ENCODE results near the gene VKORC1. TPM values are rescaled to one million over a fixed set of nuclear protein-coding genes. Genes with fewer than 3 reads are reported as not detected.

The VKORC1 gene
- total RNA-seq, 1 donor from 2014 or later, result 123 TPM

DNA sequence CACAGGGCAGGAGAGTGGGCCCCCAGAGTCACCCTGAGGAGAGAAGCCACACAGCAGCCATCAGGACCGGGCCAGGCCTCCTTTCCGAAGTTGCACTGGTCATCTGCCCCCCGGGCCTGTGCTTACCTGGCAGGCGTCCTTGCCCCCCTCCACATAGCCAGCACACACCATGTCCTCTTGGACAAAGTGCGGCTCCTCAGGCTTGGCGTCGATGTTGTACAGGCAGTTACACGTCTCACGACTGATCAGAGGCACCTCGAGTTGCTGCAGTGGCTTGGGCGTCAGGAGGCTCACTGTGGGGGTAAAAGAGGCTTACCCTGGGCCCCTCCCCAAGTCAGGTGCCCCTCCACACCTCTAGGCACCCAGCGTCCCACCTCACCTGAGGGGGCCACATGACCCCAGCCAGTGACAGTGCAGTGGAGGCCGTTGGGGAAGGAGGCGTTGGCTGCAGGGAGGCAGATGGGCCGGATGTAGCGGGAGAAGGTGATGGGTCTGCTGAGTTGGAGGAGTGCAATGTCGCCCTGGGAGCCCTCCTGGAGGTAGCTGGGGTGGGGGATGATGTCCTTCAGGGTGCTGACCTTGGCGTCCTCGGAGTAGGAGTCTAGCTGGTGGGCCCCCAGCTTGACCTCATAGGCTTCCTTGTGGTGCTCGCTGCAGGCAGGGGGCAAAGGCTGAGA, 37.8 kb upstream of the VKORC1 start:
- Histone ChIP-seq H3K4me3 (no peak overlapping the region), H3K27ac (peak overlapping the region; percentile 72), H3K36me3 (peaks cover 0 to 31% of the 10 kb centered on the region in 2 donors), H3K9me3 (no peaks in the 10 kb centered on the region), H3K27me3 (no peaks in the 10 kb centered on the region), H3K4me1 (peaks cover 45% of the 10 kb centered on the region)
- no peak for TF ChIP-seq CTCF (IDR thresholded peaks at IDR 0.05)
- TF ChIP-seq POLR2AphosphoS5 (IDR thresholded peaks at IDR 0.05; ENCODE audit: insufficient read depth in 1 of 2, low read depth in 1 of 2), result peak in 1 of 2 donors; percentile 17
- DNase-seq (ENCODE audit: extremely low spot score in 2 of 2), result no peak
- intact Hi-C loops (cut with DNase I), result no loop called here

- H3K36me3 ChIP-seq, result peaks cover 0 to 37% of the 10 kb centered on the region in 2 donors
- no peaks in the 10 kb centered on the region for H3K9me3 ChIP-seq
- H3K4me3 ChIP-seq, result no peak overlapping the region
- H3K4me1 ChIP-seq, result peaks cover 45% of the 10 kb centered on the region
- intact Hi-C loops (cut with DNase I), result no loop called here
- TF ChIP-seq CTCF (IDR thresholded peaks at IDR 0.05) (no peak), POLR2A (IDR thresholded peaks at IDR 0.05) (no peak), POLR2AphosphoS5 (IDR thresholded peaks at IDR 0.05; ENCODE audit: insufficient read depth in 1 of 2, low read depth in 1 of 2) (no peak)
- DNase-seq (ENCODE audit: extremely low spot score in 2 of 2), result no peak
- peak overlapping the region; percentile 72 for H3K27ac ChIP-seq
- H3K27me3 ChIP-seq, result no peaks in the 10 kb centered on the region
These were observed 37.3 kb upstream of the VKORC1 start for GRCh38 chr16:31131841-31132271.

DNA sequence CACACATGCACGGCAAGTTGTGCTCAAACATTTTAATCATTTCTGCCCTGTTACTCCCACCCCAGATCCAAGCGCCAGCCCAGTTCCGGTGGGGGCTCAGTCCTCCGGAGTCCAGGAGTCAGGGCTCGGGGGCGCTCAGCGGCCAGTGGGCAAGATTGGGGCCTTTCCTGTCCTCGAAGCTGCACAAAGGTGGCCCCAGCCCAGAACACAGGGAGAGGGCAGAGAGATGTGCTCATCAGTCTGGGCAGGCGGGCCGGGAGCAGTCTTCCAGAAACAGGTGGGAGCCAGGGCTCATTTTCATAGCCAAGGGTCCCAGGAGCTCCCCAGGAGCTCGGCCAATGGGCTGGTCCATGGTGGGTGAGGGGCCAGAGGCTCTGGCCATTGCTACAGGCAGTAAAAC, 36.8 kb upstream of the VKORC1 start:
- H3K36me3 ChIP-seq, result peaks cover 0 to 37% of the 10 kb centered on the region in 2 donors
- no peak for DNase-seq (ENCODE audit: extremely low spot score in 2 of 2)
- no peaks in the 10 kb centered on the region for H3K27me3 ChIP-seq
- no peaks in the 10 kb centered on the region for H3K9me3 ChIP-seq
- TF ChIP-seq CTCF (IDR thresholded peaks at IDR 0.05), result no peak
- TF ChIP-seq POLR2AphosphoS5 (IDR thresholded peaks at IDR 0.05; ENCODE audit: insufficient read depth in 1 of 2, low read depth in 1 of 2), result peak in 1 of 2 donors; percentile 1
- intact Hi-C loops (cut with DNase I), result no loop called here
- H3K27ac ChIP-seq, result peak overlapping the region; percentile 72
- peaks cover 45% of the 10 kb centered on the region for H3K4me1 ChIP-seq
- H3K4me3 ChIP-seq, result no peak overlapping the region

GRCh38 chr16:31130899-31131298, 36.3 kb upstream of the VKORC1 start:
- Histone ChIP-seq H3K36me3 (peaks cover 0 to 37% of the 10 kb centered on the region in 2 donors), H3K27me3 (no peaks in the 10 kb centered on the region), H3K27ac (peak overlapping the region; percentile 72), H3K4me1 (peaks cover 43% of the 10 kb centered on the region), H3K9me3 (no peaks in the 10 kb centered on the region), H3K4me3 (no peak overlapping the region)
- no peak for TF ChIP-seq CTCF (IDR thresholded peaks at IDR 0.05)
- TF ChIP-seq POLR2AphosphoS5 (IDR thresholded peaks at IDR 0.05; ENCODE audit: insufficient read depth in 1 of 2, low read depth in 1 of 2), result peak in 1 of 2 donors; percentile 39
- intact Hi-C loops (cut with DNase I), result no loop called here
- DNase-seq (ENCODE audit: extremely low spot score in 2 of 2), result no peak

GRCh38 chr16:31130336-31130891, 35.8 kb upstream of the VKORC1 start:
- no peak for DNase-seq (ENCODE audit: extremely low spot score in 2 of 2)
- Histone ChIP-seq H3K9me3 (no peaks in the 10 kb centered on the region), H3K4me1 (peaks cover 40% of the 10 kb centered on the region), H3K27me3 (no peaks in the 10 kb centered on the region), H3K27ac (peak overlapping the region; percentile 72), H3K36me3 (peaks cover 0 to 37% of the 10 kb centered on the region in 2 donors), H3K4me3 (no peak overlapping the region)
- TF ChIP-seq POLR2AphosphoS5 (IDR thresholded peaks at IDR 0.05; ENCODE audit: insufficient read depth in 1 of 2, low read depth in 1 of 2), result no peak
- TF ChIP-seq CTCF (IDR thresholded peaks at IDR 0.05), result no peak
- TF ChIP-seq POLR2A (IDR thresholded peaks at IDR 0.05), result no peak
- intact Hi-C loops (cut with DNase I), result no loop called here
